DMS 273 (cell line): ENCODE results near the gene ITGB4.
A peak's percentile ranks its signal among the peaks of the same experiment; 100 is the strongest.

ENCODE experiments used
- DNase-seq: peaks from one replicate; lab custom pipeline; 2025; ENCODE audit not compliant: unreplicated experiment; lab: John Stamatoyannopoulos, UW

The ITGB4 gene

DNA sequence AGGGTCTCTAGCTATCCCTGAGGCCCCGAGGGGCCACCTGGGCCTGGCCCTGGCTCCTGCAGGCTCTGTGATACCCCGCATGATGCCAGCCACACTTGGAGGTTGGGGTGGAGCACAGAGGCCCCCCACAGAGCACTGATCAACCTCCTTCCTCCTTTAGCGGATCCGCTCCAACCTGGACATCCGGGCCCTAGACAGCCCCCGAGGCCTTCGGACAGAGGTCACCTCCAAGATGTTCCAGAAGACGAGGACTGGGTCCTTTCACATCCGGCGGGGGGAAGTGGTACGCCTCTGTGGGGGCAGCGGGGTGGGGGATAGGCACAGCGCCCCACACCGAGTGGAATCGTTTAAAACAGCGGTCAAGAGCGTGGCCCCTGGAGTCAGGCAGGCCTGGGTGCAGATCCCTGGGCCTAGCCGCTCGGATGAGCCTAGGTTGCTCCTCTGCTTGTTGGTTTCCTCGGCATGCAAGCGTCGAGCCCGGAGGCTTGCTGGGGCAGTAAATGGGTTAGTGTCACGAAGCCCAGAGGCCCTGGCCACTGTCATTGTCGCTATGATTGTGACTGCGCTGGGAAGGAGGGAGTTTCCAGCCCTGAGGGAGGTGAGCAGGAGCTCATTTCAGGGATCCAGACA, 9.9 kb downstream of the ITGB4 start:
- no peak for DNase-seq

DNA sequence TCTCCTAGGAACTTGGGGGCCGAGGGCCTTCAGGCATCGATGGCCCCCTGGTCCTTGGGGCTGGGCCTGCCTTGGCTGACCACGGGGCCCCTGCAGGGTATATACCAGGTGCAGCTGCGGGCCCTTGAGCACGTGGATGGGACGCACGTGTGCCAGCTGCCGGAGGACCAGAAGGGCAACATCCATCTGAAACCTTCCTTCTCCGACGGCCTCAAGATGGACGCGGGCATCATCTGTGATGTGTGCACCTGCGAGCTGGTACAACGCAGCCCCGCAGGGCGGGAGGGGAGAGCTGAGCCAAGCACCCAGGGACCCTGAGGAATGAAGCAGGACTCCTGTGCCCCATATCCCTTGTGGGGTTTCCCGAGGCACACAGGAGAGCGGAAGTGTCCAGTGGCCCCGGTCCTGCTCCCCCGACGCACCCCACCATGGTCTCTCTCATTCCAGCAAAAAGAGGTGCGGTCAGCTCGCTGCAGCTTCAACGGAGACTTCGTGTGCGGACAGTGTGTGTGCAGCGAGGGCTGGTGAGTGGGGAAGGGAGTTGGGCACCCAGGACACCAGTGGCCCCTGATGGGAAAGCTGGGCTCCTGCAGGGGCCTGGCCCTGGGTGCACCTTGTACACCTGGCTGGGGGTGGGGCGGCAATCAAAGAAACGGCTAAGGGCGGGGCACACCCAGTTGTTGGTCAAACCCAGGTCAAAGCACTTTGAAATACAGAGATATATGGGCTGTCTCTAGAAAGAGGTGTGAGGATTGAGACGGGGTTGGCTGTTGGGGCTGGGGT, 10.6 kb downstream of the ITGB4 start:
- DNase-seq = no peak

DNA sequence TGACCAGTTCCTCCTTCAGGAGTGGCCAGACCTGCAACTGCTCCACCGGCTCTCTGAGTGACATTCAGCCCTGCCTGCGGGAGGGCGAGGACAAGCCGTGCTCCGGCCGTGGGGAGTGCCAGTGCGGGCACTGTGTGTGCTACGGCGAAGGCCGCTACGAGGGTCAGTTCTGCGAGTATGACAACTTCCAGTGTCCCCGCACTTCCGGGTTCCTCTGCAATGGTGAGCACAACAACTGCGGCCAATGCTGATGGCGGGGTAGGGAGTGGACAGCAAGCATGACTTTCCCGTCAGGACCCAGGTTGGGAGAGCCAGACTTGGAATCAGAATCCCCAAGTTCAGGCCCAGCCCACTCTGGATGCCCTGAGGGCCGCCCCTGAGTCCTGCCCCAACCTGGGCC, 12.2 kb downstream of the ITGB4 start:
- no peak for DNase-seq

DNA sequence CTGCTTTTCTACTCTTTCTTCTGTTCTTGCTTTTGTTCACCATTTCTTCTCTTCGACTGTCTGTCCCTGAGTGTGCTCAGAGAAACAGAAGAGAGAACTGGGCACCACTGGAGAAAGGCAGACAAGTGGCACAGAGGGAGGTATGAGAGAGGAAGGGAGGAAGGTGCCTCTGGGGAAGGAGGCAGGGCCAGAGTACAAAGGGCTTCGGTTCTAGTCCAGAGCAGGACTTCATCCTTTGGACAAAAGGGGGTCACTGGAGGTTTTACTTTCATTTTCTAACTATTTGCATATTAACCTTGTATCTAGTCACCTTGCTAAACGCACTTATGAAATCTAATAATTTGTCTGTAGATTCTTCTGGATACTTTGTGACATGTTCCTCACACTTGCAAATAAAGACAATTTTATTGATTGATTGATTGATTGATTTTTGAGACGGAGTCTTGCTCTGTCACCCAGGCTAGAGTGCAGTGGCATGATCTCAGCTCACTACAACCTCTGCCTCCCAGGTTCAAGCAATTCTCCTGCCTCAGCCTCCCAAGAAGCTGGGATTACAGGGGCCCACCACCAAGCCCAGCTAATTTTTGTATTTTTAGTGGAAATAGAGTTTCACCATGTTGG, 13.5 kb downstream of the ITGB4 start:
- DNase-seq = no peak

DNA sequence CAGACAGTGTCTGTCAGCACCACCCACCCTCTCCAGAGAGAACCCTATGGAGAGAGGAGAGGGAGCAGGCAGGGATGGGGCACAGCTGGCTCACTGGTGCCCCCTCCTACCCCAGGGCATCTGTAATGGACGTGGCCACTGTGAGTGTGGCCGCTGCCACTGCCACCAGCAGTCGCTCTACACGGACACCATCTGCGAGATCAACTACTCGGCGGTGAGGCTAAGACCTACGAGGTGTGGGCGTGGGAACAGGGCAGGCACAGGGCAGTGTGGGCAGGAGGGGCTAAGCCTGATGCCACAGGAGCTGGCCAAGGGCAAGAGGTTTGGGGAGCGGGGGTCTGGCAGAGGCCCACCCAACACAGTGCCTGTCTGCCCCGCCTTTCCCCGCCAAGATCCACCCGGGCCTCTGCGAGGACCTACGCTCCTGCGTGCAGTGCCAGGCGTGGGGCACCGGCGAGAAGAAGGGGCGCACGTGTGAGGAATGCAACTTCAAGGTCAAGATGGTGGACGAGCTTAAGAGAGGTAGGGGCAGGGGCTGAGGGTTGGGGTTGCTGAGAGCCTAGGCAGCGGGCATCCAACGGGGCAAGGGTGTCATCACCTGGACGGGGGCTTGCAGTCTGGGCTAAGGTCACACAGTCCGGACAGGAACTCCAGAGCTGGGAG, 15.0 kb downstream of the ITGB4 start:
- DNase-seq = no peak

DNA sequence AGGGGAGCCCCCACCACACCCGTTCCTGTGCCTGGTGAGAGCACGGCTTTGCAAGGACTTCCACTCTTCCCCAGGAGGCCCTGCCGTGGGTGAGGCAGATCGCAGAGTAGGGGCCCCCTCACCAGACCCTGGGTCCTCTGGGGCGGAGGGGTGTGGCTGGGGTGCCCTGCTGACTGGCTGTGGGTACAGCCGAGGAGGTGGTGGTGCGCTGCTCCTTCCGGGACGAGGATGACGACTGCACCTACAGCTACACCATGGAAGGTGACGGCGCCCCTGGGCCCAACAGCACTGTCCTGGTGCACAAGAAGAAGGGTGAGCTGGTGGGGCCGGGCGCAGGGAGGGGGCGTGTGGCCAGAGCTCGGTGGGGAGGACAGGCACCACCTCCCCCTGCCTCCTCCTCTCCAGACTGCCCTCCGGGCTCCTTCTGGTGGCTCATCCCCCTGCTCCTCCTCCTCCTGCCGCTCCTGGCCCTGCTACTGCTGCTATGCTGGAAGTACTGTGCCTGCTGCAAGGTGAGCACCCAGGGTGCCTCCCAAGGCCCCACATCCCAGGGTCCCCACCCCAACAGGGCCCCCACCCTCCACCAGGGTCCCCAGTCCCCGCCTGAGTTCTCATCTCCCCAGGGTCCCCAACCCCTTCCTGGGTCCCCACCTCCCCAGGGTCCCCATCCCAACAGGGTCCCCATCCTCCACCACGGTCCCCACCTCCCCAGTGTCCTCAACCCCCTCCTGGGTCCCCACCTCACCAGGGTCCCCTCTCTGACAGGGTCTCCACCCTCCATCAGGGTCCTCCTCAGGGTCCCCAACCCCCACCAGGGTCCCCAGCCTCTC, 16.1 kb downstream of the ITGB4 start:
- DNase-seq = no peak

DNA sequence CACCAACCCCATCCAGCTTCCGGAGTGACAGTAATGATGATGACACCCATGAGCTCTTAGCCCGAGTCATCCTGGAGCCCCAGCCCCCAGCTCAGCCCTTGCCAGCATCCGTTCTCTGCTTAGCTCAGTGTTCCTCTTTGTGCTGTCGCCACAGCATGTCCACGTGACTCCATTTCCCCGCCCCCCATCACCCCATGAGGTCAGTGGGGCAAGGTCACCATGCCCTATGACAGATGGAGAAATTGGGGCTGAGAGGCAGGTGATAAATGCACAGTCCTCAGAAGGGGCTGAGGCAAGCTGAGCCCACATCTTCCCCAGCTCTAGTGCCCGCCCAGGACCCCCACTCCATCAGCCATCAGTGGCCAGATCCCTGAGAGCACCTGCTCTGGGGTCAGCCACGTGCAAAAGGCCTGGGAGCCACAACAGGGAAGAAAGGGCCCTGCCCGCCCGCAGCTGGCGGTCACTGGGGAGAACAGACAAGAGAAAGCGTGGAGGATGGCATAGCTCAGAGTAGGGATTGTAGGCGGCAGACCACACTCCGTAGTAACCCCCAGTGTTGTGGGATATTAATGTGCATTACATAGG, 17.1 kb downstream of the ITGB4 start:
- no peak for DNase-seq

DNA sequence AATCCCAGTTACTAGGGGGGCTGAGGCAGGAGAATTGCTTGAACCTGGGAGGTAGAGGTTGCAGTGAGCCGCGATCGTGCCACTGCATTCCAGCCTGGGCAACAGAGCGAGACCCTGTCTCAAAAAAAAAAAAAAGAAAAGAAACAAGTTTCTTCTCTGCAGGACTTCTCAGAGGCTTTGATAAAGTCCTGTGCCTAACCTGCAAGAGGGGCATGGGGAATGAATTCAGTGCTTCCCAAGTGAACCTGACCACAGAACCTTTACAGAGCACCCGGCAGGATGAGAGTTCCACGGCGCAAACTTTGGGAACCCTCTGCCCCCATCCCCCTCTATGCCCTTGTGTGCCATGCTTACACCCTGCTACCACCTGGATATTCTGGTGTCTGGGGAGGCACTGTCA, 17.9 kb downstream of the ITGB4 start:
- no peak for DNase-seq

DNA sequence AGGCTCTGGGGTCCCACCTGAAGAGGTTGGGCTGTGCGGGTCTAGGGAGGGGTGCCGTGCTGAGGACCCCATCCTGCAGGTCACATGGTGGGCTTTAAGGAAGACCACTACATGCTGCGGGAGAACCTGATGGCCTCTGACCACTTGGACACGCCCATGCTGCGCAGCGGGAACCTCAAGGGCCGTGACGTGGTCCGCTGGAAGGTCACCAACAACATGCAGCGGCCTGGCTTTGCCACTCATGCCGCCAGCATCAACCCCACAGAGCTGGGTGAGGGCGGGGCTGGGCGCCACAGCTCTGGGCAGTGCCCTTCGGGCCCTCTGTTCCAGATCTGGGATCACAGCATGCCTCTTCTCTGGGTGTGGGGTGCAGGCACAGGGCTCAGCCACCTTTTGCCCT, 18.5 kb downstream of the ITGB4 start:
- DNase-seq = no peak

DNA sequence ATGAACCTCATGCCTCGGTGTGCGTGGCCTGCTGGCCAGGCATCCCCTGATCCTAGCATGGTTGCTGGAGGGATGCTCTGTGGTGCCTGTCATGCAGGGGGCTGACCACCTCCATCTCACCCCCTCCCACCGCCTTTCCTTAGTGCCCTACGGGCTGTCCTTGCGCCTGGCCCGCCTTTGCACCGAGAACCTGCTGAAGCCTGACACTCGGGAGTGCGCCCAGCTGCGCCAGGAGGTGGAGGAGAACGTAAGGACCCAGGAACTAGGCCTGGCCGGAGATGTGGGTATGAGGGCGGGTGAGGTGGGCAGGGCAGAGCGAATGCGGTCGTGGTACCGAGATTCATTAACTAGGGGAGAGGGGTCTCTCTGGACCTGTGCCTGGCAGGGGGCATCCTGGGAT, 19.0 kb downstream of the ITGB4 start:
- DNase-seq = no peak

DNA sequence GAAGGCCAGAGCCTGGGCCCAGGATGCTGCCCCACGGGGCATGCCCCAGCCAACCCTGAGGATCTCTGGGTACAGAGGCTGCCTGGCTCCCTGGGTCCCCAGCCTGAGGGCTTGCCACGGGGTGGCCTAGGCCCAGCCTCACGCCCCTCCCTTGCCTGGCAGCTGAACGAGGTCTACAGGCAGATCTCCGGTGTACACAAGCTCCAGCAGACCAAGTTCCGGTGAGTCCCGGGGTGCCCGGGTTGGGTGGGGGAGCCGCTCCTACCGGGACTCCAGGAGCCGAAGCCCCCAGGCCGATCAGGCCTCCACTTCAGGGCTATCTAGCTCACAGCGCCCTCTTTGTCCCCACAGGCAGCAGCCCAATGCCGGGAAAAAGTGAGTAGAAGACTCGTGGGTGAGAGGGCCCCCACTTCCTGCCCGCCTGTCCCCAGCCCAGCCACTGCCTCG, 19.4 kb downstream of the ITGB4 start:
- DNase-seq = no peak

DNA sequence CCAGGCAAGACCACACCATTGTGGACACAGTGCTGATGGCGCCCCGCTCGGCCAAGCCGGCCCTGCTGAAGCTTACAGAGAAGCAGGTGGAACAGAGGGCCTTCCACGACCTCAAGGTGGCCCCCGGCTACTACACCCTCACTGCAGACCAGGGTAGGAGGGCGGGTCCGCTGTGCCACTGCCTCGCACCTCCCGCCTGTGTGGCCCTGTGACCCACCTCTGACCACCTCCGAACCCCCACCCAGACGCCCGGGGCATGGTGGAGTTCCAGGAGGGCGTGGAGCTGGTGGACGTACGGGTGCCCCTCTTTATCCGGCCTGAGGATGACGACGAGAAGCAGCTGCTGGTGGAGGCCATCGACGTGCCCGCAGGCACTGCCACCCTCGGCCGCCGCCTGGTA, 21.1 kb downstream of the ITGB4 start:
- no peak for DNase-seq

DNA sequence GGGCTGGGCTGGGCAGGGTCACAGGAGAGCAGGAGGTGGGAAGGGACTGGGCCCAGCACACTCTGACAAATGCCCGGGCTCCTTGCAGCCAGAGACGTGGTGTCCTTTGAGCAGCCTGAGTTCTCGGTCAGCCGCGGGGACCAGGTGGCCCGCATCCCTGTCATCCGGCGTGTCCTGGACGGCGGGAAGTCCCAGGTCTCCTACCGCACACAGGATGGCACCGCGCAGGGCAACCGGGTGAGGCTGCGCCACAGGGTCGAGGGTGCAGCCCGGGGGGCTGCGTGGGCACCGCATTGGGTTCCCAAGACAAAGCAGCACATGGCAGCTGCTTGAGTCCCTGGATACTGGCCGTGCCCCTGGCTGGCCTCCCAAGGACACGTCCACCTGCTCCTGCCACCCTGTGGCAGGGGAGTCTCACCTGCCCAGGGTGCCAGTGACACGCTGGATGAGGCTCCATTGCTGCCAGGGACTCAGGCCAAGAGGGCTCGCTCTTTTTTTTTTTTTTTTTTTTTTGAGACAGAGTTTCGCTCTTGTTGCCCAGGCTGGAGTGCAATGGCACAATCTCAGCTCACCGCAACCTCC, 22.5 kb downstream of the ITGB4 start:
- no peak for DNase-seq

DNA sequence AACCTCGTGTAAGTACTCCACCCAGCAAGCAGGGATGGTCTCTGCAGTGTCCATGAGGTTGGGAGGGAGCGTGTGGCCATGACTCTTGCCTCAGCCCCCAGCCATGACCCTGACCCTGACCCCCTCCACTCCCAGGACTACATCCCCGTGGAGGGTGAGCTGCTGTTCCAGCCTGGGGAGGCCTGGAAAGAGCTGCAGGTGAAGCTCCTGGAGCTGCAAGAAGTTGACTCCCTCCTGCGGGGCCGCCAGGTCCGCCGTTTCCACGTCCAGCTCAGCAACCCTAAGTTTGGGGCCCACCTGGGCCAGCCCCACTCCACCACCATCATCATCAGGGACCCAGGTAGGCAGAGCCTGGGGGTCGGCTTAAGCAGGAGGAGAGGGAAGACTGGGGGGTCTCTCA, 27.4 kb downstream of the ITGB4 start:
- DNase-seq = no peak

DNA sequence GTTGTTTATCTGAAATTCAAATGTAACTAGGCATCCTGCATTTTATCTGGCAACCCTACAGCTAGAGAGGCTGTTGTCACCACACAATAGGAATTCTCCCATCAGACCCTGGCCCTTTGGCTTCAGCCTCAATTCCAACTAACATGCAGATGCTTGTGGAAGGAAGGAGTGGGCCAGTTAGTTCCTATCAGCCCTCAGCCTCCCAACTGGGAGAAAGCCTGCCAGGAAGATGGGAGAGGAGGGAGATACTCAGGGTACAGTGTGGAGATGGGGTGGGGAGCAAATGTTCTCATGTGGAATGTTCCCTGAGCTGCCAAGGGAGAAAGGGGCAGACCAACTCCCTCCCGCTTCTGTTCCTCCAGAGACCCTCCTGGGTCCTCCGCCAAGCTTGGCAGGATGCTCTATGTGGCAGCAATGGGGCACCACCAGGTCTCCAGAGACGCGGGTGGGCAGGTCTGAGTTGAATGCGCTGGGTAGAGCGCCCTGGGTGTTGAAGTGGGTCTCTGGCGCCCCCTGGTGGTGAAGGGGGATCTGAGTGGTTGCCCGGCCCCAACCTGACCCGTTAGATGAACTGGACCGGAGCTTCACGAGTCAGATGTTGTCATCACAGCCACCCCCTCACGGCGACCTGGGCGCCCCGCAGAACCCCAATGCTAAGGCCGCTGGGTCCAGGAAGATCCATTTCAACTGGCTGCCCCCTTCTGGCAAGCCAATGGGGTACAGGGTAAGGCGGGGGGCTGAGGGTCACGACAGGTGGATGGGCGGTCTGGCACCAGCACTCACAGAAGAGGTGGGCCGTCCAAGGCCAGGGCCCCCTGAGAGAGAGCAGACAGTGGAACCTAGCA, 28.5 kb downstream of the ITGB4 start:
- DNase-seq = peak; percentile 88

DNA sequence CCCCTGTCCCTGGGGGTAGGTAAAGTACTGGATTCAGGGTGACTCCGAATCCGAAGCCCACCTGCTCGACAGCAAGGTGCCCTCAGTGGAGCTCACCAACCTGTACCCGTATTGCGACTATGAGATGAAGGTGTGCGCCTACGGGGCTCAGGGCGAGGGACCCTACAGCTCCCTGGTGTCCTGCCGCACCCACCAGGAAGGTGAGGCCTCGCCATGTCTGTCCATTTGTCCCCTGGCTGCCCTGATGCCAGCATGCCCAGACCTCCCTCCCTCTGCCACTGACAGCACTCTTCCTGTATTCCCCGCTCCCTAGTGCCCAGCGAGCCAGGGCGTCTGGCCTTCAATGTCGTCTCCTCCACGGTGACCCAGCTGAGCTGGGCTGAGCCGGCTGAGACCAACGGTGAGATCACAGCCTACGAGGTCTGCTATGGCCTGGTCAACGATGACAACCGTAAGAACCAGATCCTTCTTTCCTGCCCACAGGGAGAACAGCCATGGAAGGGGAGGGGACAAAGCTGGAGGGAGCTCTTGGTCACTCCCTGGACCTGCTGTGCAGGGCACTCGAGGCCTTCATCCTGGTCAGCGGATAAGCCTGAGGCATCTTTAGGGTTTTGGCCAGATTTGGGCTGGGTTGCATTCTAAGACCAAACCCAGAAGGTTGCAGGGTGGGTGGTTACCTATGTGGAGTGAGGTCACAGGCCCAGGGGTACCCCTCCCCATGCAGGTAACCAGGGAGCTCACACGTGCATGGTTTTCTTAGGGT, 29.6 kb downstream of the ITGB4 start:
- no peak for DNase-seq

DNA sequence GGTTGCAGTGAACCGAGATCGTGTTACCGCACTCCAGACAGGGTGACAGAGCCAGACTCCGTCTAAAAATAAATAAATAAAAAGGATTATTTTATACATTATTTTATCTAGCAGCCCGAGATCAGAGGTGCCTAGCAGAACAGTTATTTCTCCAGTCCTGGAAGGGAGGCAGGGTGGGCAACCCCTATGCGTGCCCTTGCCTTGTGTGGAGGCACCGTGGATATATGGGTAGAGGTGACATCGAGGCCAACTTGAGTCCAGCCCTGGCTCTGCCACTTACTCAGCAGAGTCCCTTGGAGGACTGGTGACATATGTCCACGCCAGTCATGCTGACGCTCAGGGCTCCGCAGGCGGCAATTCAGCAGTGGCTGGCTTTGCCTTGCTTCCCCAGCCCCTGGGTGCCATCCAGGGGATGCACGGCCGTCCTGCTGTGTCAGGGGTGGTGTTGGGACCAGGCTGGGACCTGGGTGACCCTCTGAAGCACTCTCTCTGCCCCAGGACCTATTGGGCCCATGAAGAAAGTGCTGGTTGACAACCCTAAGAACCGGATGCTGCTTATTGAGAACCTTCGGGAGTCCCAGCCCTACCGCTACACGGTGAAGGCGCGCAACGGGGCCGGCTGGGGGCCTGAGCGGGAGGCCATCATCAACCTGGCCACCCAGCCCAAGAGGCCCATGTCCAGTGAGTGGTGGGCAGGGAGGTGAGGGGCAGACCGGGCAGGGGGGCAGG, 30.6 kb downstream of the ITGB4 start:
- DNase-seq = no peak

DNA sequence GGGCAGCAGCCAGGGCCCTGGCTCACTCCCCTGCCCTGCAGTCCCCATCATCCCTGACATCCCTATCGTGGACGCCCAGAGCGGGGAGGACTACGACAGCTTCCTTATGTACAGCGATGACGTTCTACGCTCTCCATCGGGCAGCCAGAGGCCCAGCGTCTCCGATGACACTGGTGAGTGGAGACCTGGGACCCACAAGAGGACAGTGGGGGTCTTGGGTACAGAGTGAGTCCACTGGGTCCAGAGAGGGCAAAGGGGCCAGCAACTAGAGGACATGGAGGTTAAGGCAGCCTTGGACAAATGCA, 31.1 kb downstream of the ITGB4 start:
- no peak for DNase-seq
